GM18870 (cell line): ENCODE results near the gene SBF1.

Experiments
- ATAC-seq: cut with Tn5 transposase; IDR thresholded peaks from one replicate; pipeline ENCODE4 v1.9.1; 2021; ENCODE audit warnings: moderate library complexity; ENCODE audit not compliant: unreplicated experiment

Gene SBF1

GRCh38 chr22:50467773-50468440 is 6.9 kb downstream of the SBF1 start:
- no peak for ATAC-seq

GRCh38 chr22:50467341-50467740 is 7.5 kb downstream of the SBF1 start:
- no peak for ATAC-seq

- ATAC-seq = no peak
Measured at GRCh38 chr22:50465066-50465930, 9.5 kb downstream of the SBF1 start.

GRCh38 chr22:50464451-50464850 is 10.4 kb downstream of the SBF1 start:
- no peak for ATAC-seq

GRCh38 chr22:50463188-50463900 is 11.5 kb downstream of the SBF1 start:
- ATAC-seq = no peak

GRCh38 chr22:50461979-50462540 is 12.8 kb downstream of the SBF1 start:
- ATAC-seq = no peak

- ATAC-seq = no peak
Measured at GRCh38 chr22:50461536-50461935, 13.3 kb downstream of the SBF1 start.

GRCh38 chr22:50460938-50461337 is 13.9 kb downstream of the SBF1 start:
- ATAC-seq = no peak

- ATAC-seq = no peak
Measured at GRCh38 chr22:50459496-50460140, 15.2 kb downstream of the SBF1 start.

GRCh38 chr22:50459016-50459415 is 15.8 kb downstream of the SBF1 start:
- no peak for ATAC-seq

- no peak for ATAC-seq
Measured at GRCh38 chr22:50456466-50457234, 18.2 kb downstream of the SBF1 start.

GRCh38 chr22:50456026-50456425 is 18.8 kb downstream of the SBF1 start:
- ATAC-seq = no peak

- ATAC-seq = no peak
Measured at GRCh38 chr22:50455201-50455600, 19.6 kb downstream of the SBF1 start.

GRCh38 chr22:50454556-50455075 is 20.2 kb downstream of the SBF1 start:
- ATAC-seq = no peak

GRCh38 chr22:50452649-50453048 is 22.2 kb downstream of the SBF1 start:
- ATAC-seq = no peak

GRCh38 chr22:50447576-50448551 is 27.0 kb downstream of the SBF1 start:
- no peak for ATAC-seq

- ATAC-seq = no peak
Measured at GRCh38 chr22:50446708-50447575, 27.9 kb downstream of the SBF1 start.
